ENCODE measurements around the gene SNX10.

DNA sequence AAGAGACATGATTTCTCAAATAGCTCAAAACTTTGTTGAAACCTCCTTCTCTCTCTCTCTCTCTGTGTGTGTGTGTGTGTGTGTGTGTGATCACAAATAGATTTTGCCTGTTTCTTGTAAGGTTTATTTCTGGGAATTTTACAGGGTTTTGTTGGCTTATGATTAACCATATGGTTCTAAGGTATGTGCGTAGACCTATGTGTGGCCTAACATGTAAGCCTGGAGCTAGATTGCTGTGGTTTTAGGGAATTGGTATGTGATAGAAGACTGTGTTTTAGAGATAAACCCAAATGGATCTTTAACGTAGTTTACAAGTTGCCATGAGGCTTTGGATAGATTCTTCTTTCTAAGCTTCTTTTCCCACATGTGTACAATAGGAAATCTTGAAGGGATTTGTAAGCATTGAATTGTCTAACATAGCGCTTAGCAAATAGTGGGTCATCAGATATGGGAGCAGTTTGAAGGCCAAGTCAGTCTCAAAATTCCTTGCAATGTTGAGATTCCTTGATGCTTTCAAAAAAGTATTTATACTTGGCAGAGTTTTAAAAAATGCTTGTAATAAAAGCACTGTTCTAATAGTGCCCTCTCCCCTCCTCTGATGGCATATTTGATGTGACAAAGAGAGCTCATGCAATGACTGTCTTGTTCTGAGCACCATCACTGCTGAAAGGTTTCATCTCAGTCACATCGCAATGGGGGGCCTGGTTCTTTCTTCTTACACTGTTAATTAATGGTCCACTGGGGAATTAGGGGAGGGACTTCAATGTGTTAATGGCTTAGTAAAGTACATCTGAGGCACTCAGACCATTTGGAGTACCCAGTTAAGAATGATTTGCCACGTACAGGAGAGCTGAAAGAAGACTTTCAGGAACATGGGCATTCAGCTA, 118.2 kb downstream of the SNX10 start:
- TF ChIP-seq EP300 (IDR thresholded peaks at IDR 0.05; ENCODE audit: borderline replicate concordance): no peak
- no peak for TF ChIP-seq TCF12 (IDR thresholded peaks at IDR 0.05; ENCODE audit: low read depth)
- no peak for TF ChIP-seq TAF1 (IDR thresholded peaks at IDR 0.05; ENCODE audit: low read depth)
- TF ChIP-seq NFIC (IDR thresholded peaks at IDR 0.05): no peak
- TF ChIP-seq FOXM1 (IDR thresholded peaks at IDR 0.05; ENCODE audit: borderline replicate concordance, low read depth): no peak
- TF ChIP-seq CEBPB (IDR thresholded peaks at IDR 0.05): no peak
- TF ChIP-seq YY1 (IDR thresholded peaks at IDR 0.05; ENCODE audit: low read depth): no peak
- TF ChIP-seq, protein P1, sequence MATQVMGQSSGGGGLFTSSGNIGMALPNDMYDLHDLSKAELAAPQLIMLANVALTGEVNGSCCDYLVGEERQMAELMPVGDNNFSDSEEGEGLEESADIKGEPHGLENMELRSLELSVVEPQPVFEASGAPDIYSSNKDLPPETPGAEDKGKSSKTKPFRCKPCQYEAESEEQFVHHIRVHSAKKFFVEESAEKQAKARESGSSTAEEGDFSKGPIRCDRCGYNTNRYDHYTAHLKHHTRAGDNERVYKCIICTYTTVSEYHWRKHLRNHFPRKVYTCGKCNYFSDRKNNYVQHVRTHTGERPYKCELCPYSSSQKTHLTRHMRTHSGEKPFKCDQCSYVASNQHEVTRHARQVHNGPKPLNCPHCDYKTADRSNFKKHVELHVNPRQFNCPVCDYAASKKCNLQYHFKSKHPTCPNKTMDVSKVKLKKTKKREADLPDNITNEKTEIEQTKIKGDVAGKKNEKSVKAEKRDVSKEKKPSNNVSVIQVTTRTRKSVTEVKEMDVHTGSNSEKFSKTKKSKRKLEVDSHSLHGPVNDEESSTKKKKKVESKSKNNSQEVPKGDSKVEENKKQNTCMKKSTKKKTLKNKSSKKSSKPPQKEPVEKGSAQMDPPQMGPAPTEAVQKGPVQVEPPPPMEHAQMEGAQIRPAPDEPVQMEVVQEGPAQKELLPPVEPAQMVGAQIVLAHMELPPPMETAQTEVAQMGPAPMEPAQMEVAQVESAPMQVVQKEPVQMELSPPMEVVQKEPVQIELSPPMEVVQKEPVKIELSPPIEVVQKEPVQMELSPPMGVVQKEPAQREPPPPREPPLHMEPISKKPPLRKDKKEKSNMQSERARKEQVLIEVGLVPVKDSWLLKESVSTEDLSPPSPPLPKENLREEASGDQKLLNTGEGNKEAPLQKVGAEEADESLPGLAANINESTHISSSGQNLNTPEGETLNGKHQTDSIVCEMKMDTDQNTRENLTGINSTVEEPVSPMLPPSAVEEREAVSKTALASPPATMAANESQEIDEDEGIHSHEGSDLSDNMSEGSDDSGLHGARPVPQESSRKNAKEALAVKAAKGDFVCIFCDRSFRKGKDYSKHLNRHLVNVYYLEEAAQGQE (IDR thresholded peaks at IDR 0.05; ENCODE audit: low read depth): no peak
- TF ChIP-seq EGR1 (IDR thresholded peaks at IDR 0.05): no peak

Measured in Ishikawa (cell line).